Activated CD4-positive, CD25-positive, alpha-beta regulatory T cell treated with anti-CD3 and anti-CD28 coated beads, Interleukin-2, amount 50 U/mL, for 72 hours (primary cell): ENCODE measurements around the gene HOXB2.
"Not testable (repeated sequence)": the region's sequence is repeated elsewhere in the genome, so short reads cannot be mapped to it uniquely, and the experiment has no call there.

ENCODE experiments used
- DNase-seq: peaks from one replicate; pipeline ENCODE4 v3.0.0; 2021

The HOXB2 gene

DNA sequence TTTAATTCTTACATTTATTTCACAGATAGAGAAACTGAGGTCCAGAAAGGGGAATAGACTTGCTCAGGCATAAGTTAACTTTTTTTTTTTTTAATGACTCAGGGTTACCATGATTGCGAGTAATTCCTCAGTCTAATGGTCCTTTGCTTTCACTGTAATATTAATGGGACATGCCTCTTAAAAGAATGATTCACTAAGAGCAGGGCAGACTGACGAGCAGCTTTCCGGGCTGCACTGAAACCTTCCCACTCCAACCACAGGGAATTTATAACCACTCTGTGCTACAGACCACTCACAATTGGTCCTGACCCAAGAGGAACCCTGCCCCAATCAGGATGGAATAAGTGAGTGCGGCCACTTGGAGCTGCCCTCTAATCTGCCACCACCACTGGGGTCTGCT lies 5.7 kb downstream of the HOXB2 start:
- DNase-seq, result no peak

DNA sequence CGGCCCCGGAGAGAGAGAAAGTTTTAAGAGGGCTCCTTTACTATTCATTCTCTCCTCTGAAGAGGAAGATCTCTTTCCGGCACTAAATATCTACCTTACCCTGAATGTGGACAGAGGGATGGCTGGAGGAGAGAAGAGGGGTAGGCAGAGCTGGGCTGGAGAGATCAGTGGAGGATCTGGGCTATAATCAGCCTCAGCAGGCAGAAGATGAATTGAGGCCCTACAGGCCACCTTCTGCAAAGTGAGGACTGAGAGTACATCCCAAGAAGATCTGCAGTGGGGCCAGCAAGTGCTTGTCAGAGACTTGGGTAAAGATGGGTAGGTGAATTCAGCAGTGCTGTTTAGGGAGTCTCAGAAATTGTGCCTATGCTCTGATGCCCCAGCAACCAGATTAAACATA lies 7.6 kb downstream of the HOXB2 start:
- DNase-seq, result no peak

GRCh38 chr17:48535793-48536559 lies 8.9 kb downstream of the HOXB2 start:
- DNase-seq, result not testable (repeated sequence)

DNA sequence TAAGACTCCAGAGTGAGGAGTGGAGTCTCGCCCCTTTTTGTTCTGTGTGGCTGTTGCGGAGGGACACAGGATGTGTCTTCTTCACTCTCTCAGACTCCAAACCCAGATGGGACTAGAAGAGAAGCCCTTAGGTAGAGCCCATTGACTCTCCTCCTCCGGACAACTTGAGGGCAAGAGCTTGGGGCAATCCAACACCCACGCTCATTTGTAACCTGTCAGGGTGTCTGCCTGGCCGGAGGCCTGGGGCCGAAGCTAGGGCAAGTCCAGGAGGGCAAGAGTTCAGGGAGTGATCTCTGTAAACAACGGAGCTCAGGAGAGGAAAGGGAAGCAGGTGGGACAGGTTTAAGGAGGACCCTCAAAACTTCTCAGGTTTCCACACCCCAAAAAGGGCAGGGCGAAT lies 12.6 kb downstream of the HOXB2 start:
- no peak for DNase-seq

GRCh38 chr17:48530887-48531272 lies 14.0 kb downstream of the HOXB2 start, which contains the start of gene HOXB1:
HOXB1 (minus strand) TSS chr17:48531011; CDS start chr17:48530904, 107 bp downstream.
- no peak for DNase-seq

DNA sequence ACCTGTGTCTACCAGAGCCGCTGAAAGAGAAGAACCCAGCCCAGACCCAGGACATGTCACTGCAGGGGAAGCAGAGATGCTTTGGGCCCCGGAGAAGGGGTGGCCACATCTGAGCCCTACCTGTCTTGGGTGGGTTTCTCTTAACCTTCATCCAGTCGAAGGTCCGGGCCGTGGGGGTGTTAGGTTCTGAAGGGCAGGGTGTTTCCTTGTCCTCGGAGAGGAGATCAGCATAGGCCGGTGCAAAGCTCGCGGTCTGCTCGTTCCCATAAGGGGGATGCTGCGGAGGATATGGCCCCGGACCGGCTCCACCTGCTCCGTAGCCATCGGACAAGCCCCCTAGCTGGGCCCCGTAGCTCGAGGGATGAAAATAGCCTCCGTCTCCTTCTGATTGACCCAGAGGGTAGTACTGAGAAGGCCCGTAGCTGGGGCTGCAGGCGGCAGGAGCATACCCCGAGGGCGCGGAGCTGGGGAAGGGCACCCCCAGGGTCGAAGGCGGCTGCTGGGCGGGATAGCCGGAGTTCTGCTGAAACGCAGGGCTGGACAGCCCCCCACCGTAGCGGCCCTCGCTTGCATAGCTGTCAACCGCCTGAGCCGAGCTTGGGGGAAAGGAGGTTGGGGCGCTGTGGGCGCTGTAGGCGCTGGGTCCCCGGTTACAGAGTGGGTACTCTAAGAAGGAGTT lies 14.6 kb downstream of the HOXB2 start:
- DNase-seq, result no peak

DNA sequence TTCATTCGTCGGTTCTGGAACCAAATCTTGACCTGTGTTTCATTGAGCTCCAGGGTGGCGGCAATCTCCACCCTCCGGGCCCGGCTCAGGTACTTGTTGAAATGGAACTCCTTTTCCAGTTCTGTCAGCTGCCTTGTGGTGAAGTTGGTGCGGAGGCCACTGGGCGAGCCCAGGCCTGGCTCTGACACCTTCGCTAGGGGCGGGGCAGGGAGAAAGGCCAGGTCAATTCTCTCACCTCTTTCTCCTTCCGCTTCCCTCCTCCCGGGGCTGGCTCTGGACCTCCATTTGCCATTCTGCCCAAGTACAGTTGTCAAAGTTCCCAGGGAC lies 15.3 kb downstream of the HOXB2 start:
- DNase-seq, result no peak

DNA sequence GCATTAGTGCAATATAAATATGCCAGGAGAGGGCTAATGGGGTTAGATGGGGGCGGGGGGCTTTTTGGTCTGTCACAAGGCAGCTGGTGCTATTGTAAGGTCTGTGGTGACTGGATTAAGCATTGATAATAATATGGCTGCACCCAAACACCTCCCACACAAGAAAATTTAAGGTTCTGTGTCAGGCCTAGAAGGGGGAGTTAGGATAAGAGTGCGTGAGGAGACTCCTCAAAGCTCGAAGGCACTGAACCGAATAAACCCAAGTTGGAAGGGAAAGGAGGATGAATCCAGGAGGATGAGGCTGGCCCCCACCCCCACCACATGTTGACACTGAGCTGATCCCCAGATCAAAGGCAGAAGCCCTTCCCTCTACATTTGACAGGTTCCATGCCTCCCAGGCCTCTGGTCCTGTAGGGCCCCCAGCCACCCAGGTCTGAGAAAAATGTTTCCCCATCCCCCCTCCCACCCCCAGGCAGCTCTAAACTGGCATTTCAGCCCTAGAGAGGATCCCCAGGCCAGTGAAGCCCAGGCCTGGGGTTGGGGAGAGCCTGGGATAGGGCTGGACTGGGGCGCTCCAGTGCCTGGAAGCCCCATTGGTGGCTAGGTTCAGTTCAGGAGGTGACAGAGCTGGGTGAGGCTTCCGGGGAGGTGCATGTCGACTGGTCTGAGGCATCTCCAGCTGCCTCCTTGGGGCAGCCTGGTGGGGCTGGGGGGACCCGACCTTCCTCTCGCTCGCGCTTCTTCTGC lies 15.8 kb downstream of the HOXB2 start:
- DNase-seq, result no peak

DNA sequence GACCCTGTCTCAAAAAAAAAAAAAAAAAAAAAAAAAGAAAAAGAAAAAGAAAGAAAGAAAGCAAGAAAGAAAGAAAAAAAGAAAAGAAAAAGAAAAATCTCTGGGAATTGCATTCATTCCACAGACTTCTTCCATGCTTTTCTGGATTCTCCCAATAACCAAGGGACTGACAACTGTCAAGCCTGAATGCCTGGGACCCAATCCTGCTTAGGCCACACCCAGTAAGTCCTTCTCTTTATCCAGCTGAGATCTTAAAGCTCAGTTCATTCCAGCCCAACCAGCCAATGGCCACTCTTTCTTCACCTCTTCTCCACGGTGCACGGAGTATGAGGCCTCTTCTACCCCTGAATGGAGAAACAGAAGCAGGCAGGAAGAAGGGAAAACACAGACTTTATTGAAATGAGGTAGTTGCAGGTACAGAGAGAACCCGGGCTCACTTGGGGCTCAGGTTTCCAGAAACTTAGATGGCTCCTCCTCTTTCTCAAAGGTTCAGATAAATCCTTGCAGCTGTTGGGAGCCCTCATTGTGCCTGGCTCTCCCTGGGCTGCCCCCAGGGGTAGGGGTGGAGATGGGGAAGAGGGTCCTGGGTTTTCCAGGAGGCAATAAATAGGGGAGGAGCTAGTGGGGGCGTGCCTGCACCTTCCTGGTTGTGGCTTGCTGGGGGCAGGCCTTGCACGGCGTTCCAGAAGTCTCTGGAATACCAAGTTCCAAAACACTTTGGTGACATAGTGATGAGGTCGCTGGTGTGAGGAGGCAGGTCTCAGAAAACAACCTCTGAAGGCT lies 16.6 kb downstream of the HOXB2 start:
- DNase-seq, result no peak

GRCh38 chr17:48527547-48527932 lies 17.4 kb downstream of the HOXB2 start:
- no peak for DNase-seq

GRCh38 chr17:48526608-48527546 lies 18.0 kb downstream of the HOXB2 start:
- no peak for DNase-seq

DNA sequence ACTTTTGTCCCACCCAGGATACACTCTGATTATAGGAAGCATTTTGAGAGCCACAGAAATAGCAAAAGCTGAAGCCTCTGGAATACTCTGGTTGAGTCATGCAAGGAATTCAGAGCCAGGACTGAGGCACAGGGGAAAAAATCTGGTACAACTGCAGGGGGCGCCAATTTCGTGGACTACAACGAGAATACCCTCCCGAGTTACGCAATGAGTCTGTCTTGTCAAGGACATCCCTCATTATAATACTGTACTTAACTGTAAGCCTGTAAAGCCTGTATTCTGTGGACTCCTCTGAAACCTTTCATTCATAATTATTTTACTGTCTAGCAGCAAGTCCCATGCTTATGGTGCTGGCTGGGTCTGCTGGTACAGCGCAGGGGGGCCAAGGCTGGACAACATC lies 21.9 kb downstream of the HOXB2 start:
- DNase-seq, result no peak

GRCh38 chr17:48522031-48522653 lies 22.8 kb downstream of the HOXB2 start:
- DNase-seq, result no peak

DNA sequence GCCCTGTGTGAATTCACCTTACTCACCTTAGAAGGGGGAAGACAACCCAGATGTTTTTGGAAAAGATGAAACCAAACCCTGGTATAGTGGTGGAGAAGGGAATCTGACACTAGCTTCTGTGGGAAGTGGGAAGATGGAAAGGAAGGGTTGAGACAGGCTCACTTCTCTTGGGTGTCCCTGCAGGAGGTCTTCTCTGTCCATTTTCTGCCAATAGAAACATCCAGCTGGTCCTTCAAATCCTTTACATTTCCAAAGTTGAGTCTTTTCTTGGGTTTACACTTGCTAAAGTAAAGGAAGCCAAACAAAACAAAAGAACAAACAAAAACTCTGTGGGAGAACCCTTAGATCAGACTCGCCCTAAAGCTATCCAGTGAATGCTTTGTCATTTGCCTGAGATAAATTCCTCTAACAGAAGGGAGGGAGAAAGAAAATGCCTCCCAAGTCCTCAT lies 24.3 kb downstream of the HOXB2 start:
- no peak for DNase-seq

DNA sequence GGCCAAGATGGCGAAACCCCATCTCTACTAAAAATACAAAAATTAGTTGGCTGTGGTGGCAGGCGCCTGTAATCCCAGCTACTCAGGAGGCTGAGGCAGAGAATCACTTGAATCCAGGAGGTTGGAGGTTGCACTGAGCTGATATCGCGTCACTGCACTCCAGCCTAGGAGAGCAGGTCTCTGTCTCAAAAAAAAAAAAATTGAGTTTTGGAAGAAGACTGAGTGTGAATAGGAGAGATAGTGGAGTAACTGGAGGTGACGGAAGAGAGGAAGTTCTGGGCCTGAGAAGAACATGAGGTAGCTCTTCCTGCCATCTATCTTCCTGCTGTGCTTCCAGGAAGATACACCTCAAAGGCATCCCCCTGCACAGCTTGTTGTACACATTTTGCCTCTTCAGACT lies 25.5 kb downstream of the HOXB2 start:
- DNase-seq, result no peak

DNA sequence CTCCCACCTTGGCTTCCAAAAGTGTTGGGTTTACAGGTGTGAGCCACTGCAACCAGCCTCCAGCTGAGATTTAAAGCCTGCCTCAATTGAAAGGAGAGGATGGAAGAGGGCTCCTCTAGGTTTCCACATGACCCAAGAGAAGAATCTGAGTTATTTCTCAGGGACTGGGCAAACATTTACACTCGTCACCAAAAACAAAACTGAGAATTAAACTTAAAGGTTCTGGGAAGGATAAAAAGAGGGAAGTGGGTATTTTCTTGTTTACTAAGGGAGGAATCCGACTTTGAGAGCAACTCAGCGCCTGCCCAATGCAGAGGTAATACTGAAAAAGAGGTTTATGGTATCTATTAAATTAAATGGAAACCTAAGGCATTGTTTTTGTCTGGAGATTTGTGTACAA lies 27.4 kb downstream of the HOXB2 start:
- no peak for DNase-seq

GRCh38 chr17:48515925-48516900 lies 28.7 kb downstream of the HOXB2 start:
- DNase-seq, result no peak

GRCh38 chr17:48514477-48514876 lies 30.4 kb downstream of the HOXB2 start:
- no peak for DNase-seq

GRCh38 chr17:48513666-48514455 lies 31.0 kb downstream of the HOXB2 start:
- no peak for DNase-seq
